ENCODE results near the gene TSPYL6.

Gene TSPYL6

DNA sequence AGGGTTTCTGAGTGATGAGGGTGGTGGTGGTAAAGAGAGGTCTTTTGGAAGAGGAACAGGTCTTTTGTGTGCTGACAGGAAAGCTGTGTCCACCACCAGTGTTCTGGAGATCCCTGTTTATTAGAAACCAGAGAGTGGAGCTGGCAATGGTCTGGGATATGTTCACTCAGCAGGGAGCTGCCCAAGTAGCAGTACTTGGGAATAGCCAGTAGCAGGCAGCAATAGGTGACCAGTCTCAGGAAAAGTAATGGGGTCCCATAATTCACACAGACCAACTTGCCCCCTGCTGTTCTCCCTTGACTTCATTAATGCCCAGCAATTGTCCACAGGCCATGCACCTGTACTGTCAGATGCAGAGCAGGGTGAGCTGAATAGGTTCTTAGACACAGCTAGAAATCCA lies 1.8 kb downstream of the TSPYL6 start:
- TF ChIP-seq, protein P1, sequence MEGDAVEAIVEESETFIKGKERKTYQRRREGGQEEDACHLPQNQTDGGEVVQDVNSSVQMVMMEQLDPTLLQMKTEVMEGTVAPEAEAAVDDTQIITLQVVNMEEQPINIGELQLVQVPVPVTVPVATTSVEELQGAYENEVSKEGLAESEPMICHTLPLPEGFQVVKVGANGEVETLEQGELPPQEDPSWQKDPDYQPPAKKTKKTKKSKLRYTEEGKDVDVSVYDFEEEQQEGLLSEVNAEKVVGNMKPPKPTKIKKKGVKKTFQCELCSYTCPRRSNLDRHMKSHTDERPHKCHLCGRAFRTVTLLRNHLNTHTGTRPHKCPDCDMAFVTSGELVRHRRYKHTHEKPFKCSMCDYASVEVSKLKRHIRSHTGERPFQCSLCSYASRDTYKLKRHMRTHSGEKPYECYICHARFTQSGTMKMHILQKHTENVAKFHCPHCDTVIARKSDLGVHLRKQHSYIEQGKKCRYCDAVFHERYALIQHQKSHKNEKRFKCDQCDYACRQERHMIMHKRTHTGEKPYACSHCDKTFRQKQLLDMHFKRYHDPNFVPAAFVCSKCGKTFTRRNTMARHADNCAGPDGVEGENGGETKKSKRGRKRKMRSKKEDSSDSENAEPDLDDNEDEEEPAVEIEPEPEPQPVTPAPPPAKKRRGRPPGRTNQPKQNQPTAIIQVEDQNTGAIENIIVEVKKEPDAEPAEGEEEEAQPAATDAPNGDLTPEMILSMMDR (IDR thresholded peaks at IDR 0.05) = no peak
- no peaks in the 10 kb centered on the region for H3K27me3 Mint-ChIP-seq (ENCODE audit: low read depth, poor library complexity)
- H3K27ac Mint-ChIP-seq = no peak overlapping the region
- H3K4me3 Mint-ChIP-seq = no peak overlapping the region
- no peaks in the 10 kb centered on the region for H3K36me3 Mint-ChIP-seq (ENCODE audit: low read depth)
- DNase-seq = no peak
- H3K4me1 Mint-ChIP-seq = peaks cover 15% of the 10 kb centered on the region
- peaks cover 7% of the 10 kb centered on the region for H3K9me3 Mint-ChIP-seq

DNA sequence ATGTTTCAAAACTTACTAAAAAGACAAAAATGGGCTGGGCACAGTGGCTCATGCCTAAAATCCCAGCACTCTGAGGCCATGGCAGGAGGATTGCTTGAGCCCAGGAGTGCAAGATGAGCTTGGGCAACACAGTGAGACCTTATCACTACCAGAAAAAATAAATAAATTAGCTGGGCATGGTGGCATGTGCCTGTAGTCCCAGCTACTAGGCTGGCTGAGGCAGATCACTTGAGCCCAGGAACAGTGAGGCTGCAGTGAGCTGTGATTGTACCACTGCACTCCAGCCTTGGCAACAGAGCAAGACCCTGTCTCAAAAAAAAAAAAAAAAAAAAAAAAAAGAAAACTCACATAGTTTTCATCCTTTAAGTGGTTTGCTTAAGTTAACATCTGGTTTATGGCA lies 6.4 kb downstream of the TSPYL6 start:
- peaks cover 3% of the 10 kb centered on the region for H3K9me3 Mint-ChIP-seq
- no peaks in the 10 kb centered on the region for H3K36me3 Mint-ChIP-seq (ENCODE audit: low read depth)
- TF ChIP-seq, protein P1 (IDR thresholded peaks at IDR 0.05) = no peak
- H3K27ac Mint-ChIP-seq = no peak overlapping the region
- peaks cover 15% of the 10 kb centered on the region for H3K4me1 Mint-ChIP-seq
- no peak for DNase-seq
- no peak overlapping the region for H3K4me3 Mint-ChIP-seq
- no peaks in the 10 kb centered on the region for H3K27me3 Mint-ChIP-seq (ENCODE audit: low read depth, poor library complexity)

DNA sequence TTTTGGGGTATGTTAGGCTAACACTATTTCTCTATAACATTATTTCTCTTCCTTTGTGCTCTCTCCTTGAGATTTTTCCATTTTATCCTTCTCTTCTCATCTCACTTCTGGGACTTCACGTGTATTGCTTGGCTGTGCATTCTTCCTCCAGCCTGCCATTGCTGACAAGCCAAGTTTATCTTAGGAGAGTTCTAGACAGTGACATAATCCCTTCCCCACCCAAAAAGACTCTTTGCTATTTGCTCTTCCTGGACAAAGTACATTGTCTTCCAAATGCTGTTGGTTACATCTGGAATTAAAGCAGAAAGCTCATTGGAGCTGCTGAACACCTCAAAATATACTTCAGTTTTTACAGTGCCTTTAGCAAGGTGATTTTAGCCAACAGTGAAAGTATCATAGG lies 8.9 kb downstream of the TSPYL6 start:
- peaks cover 9% of the 10 kb centered on the region for H3K4me1 Mint-ChIP-seq
- peak overlapping the region; percentile 4 for H3K27ac Mint-ChIP-seq
- H3K4me3 Mint-ChIP-seq = no peak overlapping the region
- H3K36me3 Mint-ChIP-seq (ENCODE audit: low read depth) = no peaks in the 10 kb centered on the region
- H3K9me3 Mint-ChIP-seq = no peaks in the 10 kb centered on the region
- DNase-seq = no peak
- TF ChIP-seq, protein P1 (IDR thresholded peaks at IDR 0.05) = no peak
- H3K27me3 Mint-ChIP-seq (ENCODE audit: low read depth, poor library complexity) = no peaks in the 10 kb centered on the region

DNA sequence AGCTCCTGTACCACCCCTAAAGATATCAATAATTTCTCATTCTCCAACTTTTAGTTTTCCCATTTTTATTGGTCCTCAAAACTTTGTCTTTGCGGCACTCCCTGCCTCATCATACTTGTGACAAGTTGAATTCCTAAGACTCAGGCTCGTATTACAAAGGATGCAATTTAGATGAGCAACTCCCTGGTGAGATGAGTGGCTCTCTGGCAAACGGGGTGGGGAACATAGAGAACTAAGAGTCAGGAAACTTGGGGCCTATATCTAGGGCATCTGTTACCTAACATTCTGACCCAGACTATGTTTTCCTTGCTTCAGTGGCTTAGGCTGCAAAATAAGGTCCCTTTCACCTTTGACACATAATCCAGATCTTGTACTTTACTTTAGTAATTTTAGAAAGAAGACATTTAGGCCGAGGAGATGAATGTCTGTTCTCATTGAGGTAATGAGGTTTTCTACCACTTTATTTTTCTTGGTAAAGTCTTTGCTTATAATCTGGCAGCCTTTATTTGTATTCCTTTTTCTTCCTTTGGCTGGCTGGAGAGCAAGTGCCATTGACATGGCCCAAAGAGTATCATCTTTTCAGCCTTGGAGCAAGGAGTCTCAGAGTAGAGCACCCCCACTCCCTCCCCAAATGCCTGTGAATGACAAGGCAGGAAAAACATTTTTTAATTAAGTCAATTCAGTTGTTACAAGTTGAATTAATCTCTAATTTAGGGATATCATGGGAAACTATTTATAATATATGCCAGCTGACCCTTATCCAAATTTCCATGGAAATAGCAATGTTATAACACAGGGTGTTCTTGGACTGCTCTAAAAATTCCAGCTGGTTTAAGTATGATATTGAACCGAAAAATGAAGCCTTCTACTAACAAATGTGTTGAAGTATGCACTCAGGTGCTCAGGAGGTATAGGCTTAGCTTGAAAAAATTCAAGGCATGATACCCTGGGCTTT lies 15.2 kb downstream of the TSPYL6 start:
- no peak for DNase-seq
- H3K27me3 Mint-ChIP-seq (ENCODE audit: low read depth, poor library complexity) = no peaks in the 10 kb centered on the region
- TF ChIP-seq, protein P1 (IDR thresholded peaks at IDR 0.05) = no peak
- H3K27ac Mint-ChIP-seq = peak overlapping the region; percentile 71
- peaks cover 15% of the 10 kb centered on the region for H3K9me3 Mint-ChIP-seq
- peaks cover 14% of the 10 kb centered on the region for H3K4me1 Mint-ChIP-seq
- no peak overlapping the region for H3K4me3 Mint-ChIP-seq
- peaks cover 12% of the 10 kb centered on the region for H3K36me3 Mint-ChIP-seq (ENCODE audit: low read depth)

DNA sequence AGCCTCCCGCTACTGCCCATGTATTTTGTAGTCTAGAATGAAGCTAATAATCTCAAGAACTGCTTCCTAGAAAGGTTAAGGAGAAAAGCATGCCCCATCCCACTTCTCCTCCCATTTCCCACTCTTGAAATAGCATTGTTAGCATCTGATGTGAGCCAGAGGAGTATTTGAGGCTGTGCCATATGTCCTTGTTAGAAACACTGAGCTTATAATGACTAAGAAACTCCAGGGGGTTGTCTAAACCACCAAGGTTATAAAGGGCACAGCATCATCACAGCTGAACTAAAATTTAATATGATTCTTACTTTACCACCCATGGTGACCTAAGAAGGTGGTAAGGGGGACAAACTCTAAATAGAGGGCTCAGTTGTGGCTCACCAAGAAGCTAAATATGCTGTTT lies 16.6 kb downstream of the TSPYL6 start:
- Mint-ChIP-seq H3K9me3 (peaks cover 18% of the 10 kb centered on the region), H3K4me3 (no peak overlapping the region), H3K27ac (peak overlapping the region; percentile 20), H3K4me1 (peaks cover 14% of the 10 kb centered on the region), H3K36me3 (ENCODE audit: low read depth) (peaks cover 12% of the 10 kb centered on the region), H3K27me3 (ENCODE audit: low read depth, poor library complexity) (no peaks in the 10 kb centered on the region)
- no peak for DNase-seq
- TF ChIP-seq, protein P1 (IDR thresholded peaks at IDR 0.05) = no peak

DNA sequence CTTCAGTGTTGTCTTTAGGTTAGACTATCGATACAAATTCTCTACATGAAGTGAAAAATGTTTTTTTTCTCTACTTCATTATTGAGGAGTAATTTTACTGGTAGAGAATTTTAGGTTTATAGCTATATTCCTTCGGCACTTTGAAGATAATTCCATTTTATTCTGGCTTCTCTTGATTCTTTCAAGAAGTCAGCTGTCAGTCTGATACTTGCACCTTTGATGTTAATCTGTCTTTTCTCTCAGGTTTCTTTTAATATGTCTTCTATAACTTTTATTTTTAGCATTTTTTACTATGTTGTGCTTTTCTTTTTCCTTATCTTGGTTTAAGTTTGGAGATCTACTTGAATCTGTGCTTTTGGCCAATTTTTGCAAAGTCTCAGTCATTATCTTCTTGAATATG lies 18.6 kb downstream of the TSPYL6 start:
- peaks cover 14% of the 10 kb centered on the region for H3K4me1 Mint-ChIP-seq
- peaks cover under 1% of the 10 kb centered on the region for H3K27me3 Mint-ChIP-seq (ENCODE audit: low read depth, poor library complexity)
- H3K4me3 Mint-ChIP-seq = no peak overlapping the region
- H3K27ac Mint-ChIP-seq = no peak overlapping the region
- H3K36me3 Mint-ChIP-seq (ENCODE audit: low read depth) = peaks cover 15% of the 10 kb centered on the region
- TF ChIP-seq, protein P1 (IDR thresholded peaks at IDR 0.05) = no peak
- peaks cover 24% of the 10 kb centered on the region for H3K9me3 Mint-ChIP-seq
- no peak for DNase-seq
